ENCODE data around the gene VPS13D. TPM values are rescaled to one million over a fixed set of nuclear protein-coding genes. Genes with fewer than 3 reads are reported as not detected.

The VPS13D gene
- total RNA-seq, 4 donors from 2014 or later, result 77.5 to 142 (median 94.4) TPM

DNA sequence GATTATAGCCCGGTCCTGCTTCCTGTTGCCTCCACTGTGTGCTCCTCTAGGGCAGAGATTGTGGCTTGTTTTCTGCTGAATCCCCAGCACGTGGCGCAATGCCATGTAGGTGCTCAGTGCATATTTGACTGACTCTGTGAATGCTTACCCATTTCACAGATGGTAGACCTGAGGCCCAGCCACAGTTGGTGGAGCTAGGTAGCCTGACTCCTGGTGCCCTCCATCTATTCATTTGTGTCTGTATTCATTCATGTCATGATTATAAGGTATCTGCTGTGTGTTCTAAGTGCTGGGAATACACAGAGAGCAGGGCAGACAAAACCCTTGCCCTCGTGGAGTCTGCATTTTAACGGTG, 40.5 kb upstream of the VPS13D start:
- TF ChIP-seq CTCF (IDR thresholded peaks at IDR 0.05; ENCODE audit: low read depth), result no peak

GRCh38 chr1:12191242-12192032, 38.4 kb upstream of the VPS13D start:
- TF ChIP-seq CTCF (IDR thresholded peaks at IDR 0.05; ENCODE audit: low read depth), result no peak

GRCh38 chr1:12194666-12195216, 35.1 kb upstream of the VPS13D start:
- no peak for TF ChIP-seq CTCF (IDR thresholded peaks at IDR 0.05; ENCODE audit: low read depth)

DNA sequence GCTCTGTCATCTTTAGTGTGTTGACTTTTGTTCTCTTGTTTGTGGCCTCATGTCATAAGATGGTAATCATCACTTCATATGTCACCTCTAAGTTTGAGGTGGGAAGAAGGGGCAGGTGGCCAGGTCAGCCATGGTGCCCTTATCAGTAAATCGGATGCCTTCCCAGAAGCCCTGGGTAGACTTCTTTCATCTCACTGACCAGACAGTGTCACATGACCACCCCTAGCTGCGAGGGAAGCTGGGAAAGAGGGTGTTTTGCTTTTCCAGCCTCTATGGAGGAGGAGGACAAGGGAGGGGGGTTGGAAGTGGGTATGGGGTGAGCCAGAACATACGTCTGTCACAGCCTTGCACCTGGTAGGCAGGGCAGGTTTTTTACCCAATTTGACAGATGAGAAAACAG, 34.4 kb upstream of the VPS13D start:
- TF ChIP-seq CTCF (IDR thresholded peaks at IDR 0.05; ENCODE audit: low read depth), result no peak

DNA sequence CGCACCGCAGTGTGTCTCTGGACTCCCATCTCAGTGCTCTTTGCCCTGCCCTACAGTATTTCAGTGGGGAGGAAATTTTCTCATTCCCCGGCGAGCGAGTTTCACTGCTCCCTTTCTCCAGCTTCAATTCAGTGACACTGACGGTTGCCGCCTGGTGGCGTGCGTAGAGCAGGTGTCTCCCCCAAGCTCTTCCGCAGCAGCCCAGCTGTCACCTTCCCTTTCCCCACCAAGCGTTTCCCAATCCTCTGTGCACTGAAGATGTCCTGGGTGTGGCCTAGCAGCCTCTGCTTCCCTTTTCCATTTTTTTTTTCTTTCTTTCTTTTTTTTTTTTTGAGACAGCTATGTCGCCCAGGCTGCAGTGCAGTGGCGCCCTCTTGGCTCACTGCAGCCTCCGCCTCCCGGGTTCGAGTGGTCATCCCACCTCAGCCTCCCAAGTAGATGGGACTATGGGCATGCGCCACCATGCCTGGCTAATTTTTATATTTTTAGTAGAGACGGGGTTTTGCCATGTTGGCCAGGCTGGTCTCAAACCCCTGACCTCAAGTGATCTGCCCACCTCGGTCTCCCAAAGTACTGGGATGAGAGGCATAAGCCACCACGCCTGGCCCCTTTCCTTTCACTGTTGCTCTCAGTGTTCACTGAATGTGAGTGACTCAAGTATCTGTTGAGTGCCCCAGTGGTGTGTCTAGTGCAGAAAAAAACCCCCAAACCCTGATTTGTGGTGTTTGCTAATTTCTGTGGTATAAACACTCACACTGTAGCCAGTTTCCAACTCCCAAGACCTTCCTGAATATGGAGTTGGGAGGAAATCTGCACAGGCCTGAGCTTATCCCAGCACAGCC, 33.0 kb upstream of the VPS13D start:
- no peak for TF ChIP-seq CTCF (IDR thresholded peaks at IDR 0.05; ENCODE audit: low read depth)

DNA sequence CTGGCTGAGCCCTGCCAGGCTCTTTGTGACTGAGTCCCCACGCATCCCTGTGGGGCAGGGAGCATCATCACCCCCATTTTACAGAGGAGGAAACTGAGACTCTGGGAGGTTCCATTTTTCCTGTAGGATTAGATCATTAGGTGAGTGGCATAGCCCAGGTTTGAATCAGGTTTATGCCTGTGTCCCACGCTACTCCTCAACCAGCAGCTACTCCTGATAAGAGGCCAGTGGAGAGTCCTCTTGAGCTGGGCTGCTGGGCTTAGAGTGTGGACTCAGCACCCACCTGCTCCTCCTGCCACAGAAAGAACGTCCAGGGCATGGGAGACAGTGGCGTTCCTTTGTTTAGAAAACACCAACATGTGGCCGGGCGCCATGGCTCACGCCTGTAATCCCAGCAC, 32.3 kb upstream of the VPS13D start:
- no peak for TF ChIP-seq CTCF (IDR thresholded peaks at IDR 0.05; ENCODE audit: low read depth)

- no peak for TF ChIP-seq CTCF (IDR thresholded peaks at IDR 0.05; ENCODE audit: low read depth)
Measured at GRCh38 chr1:12200208-12200607, 29.6 kb upstream of the VPS13D start.

Measured in subcutaneous adipose tissue (tissue), 4 donors.